ENCODE data around the gene OR52K1.
"Not testable (repeated sequence)": the region's sequence is repeated elsewhere in the genome, so short reads cannot be mapped to it uniquely, and the experiment has no call there.

Gene OR52K1

DNA sequence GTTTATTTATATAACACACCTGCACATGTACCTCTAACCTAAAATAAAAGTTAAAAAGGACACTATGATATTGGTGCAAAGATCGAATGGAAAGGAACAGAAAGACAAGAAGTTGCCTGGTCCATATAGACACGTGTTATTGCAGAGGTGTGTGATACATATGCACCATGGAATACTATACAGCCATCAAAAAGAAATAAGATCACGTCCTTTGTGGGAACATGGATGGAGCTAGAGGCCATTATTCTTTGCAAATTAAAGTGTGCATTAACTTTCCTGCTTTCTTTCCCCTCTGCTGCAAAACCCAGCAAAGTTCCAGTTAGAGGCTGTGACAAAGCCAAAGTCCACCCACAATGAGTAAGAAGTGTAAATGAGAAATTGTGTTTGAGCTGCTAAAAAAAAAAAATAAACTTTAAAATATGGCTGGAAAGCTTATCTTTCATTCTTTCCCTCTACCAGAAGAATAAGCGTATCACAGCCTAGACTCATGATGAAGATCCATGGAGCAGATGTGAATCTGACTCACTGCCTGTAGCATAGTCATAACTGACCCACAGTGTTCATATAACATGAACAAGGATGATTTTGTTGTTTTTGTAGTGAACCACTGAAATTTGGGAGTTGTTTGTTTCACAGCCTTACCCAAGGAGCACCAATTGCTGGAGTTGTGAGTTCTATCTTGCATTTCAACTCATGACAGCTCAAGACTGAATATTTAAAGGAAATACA, 9.6 kb downstream of the OR52K1 start:
- DNase-seq (ENCODE audit: low spot score), result no peak

DNA sequence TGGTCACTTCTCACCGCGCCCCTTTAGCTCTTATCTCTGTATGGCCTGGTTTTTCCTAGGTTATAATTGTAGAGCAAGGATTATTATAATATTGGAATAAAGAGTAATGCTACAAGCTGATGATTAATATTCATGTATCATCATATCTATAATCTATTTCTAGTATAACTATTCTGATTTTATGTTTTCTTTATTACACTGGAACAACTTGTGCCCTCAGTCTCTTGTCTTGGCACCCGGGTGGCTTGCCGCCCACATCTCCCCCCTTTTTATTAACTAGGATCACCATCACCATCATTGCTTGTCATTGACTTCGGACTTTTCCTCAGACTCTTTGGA, 11.0 kb downstream of the OR52K1 start:
- DNase-seq (ENCODE audit: low spot score), result no peak

DNA sequence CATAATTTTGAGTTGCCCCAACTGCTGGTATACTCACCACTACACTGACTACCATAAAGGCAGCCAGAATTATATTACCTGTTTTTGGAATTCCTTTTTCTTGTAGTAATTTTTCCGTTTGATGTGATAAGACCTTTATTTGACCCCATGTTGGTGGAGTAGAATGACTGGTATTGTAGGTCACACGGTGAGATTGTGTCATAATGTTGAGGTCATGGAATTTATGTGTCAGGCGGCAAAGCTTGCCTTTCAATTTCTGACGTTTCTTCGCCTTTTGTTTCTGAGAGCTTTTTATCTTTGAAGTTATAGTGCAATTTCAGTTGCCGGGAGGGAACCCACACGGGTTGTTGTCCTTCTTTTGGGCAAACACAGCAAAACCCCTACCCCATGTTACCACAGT, 13.0 kb downstream of the OR52K1 start:
- DNase-seq (ENCODE audit: low spot score), result no peak

DNA sequence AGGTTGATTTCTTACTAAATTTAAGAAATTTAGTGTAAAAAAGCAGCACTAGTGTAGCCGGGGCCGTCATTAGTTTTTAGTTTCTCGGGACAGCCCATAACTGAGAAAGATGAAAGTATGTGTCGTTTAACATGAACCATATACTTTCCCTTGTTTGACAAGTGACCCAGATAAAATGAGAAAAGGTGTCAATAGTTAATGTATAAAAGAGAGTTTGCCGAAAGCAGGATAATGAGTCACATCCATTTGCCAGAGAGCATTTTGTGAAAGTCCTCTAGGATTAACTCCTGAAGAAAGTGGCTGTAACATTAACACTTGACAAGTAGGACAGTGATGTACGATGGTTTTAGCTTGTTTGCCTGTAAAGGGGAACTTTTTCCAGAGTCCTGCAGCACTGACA, 13.5 kb downstream of the OR52K1 start:
- DNase-seq (ENCODE audit: low spot score), result no peak

DNA sequence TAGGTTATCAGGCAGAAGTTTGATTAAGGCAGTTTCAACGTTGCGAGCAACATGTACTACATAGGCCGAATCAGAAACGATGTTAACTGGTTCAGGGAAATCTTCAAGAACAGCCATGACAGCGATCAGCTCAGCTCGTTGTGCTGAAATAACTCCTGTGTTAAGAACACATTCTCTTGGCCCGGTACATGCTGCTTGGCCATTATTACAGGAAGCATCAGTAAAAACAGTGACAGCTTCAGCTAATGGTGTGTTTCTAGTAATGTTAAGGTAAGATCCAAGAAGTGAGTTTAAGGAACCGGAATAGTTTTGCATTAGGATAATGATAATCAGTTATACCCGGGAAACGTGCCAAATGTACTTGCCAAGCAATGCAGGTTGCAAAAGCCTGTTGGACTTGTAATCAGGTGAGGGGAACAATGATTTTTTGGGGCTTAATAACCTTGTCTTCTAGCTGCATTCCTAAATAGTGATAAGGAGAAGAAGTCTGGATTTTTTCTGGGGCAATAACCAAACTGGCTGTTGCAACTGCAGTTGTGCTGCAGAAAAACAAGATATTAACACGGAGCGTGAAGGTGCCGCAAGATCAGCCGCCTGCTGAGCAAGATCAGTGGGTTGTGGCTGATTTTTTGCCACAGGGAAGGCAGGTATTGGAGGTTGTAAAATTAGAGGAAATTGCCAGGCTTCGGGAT, 14.3 kb downstream of the OR52K1 start:
- no peak for DNase-seq (ENCODE audit: low spot score)

DNA sequence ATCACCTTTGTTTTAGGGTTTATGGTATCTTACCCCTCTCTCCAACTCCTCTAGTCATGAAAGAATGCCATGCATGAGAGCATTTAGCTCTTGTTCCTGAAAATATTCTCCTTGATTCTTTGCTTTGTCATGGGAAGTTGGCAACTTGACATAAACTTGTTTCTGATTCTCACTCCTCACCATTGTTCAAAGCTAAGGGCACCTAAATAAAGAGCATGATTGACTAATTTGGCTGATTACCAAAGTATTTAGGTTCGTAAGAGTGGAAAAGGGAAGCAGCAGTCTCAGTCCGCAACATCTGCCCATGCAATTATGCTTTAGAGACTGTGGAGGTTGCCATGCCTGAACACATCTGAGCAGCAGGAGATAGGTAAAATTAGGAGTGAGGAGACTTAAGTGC, 26.4 kb downstream of the OR52K1 start:
- DNase-seq (ENCODE audit: low spot score), result no peak

DNA sequence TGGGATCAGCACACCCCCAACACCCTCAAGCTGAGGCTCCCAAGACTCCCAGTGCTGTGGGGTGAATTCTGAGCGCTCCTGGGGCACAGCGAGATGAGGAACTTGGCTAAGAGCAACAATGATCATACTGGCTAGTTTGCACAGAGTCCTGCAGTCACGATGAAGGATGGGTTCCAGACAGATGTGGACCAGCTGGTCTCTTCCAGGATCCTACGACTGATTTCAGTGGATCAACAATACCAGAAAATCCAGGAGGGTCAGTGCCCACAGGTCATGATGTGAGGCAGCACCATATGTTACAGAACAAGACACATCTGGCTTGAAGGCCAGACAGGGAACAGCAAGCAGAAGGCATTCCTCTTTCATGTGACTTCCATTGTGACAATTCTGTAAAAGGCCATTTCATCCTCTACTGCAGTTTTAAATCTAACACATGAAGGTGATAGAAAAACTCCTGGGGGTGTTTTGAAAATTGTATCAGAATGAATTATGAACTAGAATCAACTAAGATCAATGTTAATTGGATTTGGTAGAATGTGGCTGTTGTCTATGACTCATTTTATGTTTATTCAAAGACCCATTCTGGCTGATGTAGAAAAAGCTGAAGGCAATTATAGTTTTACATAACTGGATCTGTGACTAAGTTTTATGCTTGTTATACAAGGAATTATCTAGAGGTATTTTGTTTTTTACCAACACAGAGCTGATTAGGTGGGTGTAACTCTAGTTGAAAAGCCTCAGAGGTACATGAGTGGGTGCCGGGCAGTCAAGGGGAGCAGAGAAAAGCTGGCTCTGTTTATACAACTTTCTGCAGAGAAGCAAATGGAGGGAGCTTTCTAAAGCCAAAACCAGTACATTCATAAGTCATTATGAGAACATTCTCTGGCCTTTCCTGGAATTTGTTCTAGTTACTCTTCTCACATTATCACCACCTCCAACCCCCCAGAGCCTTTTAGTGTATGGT, 29.1 kb downstream of the OR52K1 start:
- DNase-seq (ENCODE audit: low spot score), result peak; percentile 12

DNA sequence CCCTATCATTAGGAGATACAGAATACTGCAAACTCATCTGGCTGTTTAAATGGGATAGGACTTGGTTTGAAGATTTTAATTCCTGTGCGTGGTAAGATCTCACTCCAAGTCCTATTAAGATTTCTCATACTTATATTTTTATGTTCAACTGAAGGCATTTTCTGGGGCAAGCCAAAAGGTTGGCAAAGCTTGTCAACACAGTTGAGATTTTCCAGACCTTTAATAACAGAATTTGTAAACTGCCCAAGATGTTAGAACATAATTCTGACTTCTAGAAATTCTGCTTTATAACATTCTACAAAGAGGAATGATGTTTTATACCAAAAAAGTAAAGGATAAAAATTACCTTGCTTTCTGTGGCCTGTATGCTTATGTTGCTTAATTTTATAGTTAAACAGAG, 31.8 kb downstream of the OR52K1 start:
- no peak for DNase-seq (ENCODE audit: low spot score)

DNA sequence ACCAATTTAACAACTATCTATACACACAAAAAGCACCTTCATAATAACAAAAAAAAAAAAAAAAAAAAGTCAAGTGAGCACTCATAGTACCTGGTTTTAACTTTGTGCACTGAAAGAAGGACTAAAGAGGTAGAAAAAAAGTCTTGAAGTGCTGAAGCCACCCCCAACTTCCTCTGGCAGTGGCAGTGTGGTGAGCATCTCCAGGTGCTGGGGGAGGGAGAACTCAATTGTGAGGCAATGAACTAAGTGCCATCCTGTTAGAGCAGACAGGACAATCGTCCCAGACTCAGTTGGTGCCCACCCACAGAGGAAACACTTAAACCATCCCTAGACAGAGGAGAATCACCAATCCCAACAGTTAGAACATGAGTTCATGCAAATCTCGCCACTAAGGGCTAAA, 39.9 kb downstream of the OR52K1 start:
- no peak for DNase-seq (ENCODE audit: low spot score)

DNA sequence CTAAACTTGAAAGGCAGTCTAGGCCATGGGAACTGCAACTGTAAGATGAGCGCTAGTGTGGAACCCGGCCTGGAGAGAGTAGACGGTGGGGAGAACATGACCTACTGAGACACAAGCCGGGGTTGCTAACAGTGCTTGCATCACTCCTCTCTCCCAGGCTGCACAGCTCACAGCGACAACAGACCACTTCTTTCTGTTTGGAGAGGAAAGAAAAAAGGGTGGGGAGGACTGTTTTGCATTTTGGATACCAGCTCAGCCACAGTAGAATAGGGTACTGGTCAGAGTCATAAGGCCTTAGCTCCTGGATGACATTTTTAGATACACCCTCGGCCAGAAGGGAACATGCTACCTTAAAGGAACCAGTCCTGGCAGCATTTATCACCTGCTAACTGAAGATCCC, 40.3 kb downstream of the OR52K1 start:
- no peak for DNase-seq (ENCODE audit: low spot score)

DNA sequence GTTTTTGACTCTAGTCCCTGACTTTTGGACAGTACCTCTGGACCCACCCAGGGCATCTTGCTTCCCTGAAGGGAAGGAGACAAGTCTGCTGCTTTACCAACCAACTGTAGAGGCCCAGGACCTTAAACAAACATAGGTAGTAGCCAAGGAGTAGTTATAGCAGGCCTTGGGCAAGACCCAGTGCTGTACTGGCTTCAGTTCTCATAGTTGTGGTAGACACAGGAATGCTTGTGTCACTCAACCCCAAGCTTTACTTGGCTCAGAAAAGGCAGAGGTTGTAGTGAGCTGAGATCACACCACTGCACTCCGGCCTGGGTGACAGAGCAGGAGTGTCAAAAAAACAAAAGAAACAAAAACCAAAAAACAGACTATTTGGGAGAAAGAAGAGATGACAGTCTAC, 41.2 kb downstream of the OR52K1 start:
- no peak for DNase-seq (ENCODE audit: low spot score)

DNA sequence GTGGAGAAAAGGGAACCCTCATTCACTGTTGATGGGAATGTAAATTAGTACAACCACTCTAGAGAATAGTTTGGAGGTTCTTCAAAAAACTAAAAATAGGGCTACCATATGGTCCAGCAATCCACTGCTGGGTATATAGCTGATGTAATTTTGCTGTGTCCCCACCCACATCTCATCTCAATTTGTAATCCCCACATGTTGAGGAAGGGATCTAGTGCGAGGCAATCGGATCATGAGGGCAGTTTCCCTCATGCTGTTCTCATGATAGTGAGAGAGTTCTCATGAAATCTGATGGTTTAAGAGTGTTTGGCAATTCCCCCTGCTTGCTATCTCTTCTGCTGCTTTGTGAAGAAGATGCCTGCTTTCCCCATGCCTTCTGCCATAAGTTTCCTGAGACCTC, 45.5 kb downstream of the OR52K1 start:
- no peak for DNase-seq (ENCODE audit: low spot score)

DNA sequence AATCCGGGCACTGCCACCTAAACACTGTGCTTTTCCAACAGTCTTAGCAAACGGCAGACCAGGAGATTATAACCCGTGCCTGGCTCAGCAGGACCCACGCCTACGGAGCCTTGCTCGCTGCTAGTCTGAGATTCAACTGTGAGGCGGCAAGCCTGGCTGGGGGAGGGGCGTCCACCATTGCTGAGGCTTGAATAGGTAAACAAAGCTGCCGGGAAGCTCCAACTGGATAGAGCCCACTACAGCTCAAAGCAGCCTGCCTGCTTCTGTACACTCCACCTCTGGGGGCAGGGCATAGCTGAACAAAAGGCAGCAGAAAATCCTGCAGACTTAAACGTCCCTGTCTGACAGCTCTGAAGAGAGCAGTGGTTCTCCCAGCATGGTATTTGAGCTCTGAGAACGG, 49.2 kb downstream of the OR52K1 start:
- DNase-seq (ENCODE audit: low spot score), result not testable (repeated sequence)

DNA sequence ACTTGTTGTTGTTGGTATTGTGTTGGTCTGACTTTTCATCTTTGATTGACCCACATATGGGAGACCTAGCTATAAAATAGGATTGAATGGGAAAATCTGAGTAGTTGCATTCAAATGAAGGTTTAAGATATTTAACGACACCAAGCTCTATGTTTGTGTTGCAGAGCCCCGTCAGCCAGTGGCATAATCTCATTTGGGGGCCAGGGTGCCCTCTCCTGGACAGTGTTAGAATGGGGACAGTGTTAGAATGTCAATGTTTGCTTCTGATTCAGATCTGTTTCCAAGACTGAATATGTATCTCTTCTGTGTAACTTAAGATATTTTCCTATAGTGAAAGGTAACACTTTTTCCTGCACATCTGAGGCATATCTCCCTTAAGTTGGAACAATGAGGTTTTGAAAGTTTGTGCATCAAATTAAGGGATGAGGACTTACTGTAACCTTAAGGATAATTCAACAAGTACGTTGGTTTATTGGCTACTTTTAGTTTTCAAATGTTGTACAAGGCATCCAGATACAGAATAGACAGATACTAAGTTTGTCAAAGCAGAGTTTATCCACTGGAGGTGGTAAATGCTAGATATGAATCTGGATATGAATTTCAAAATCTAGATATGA, 57.3 kb downstream of the OR52K1 start:
- DNase-seq (ENCODE audit: low spot score), result peak; percentile 9

DNA sequence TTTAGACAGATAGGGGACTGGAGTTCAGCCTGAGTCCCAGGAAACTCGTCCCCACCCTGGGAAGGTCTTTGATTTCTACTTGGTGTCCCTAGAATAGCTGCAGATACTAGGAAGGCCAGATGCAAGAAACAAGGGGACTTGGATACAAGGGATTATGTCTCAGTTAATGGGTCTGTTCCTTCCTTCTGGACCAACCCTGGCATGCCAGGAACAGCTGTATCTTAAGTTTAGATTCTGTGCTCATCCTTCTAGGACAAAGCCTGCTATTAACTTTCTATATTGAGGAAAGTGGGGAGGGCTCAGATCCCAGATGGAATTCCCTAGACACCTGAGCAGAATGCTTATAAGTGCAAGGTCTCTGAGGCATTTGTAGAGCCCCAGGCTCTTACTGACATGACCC, 58.6 kb downstream of the OR52K1 start:
- no peak for DNase-seq (ENCODE audit: low spot score)

Measured in putamen (tissue), 1 donor.